Ovary (tissue), 3 donors: ENCODE data around the gene FOLR3.

ENCODE experiments used
- POLR2A ChIP-seq: fragments of 450-650 bp; IDR thresholded peaks from one replicate; pipeline ENCODE4 v1.6.1; 2017; ENCODE audit warnings: antibody characterized with exemption, mild to moderate bottlenecking, moderate library complexity
- TF ChIP-seq, protein P1 (sequence below), 3 donors: fragments of 450-650 bp in 2 of 3; fragments of 200-600 bp in 1 of 3; IDR thresholded peaks; one replicate each; pipeline versions ENCODE4 v1.5.1 to v1.8.0; 2016 to 2022; ENCODE audit warnings: antibody characterized with exemption in 3 of 3, mild to moderate bottlenecking in 1 of 3
- donor health status: DM: no; HTN: no; CAD: no.

DNA sequence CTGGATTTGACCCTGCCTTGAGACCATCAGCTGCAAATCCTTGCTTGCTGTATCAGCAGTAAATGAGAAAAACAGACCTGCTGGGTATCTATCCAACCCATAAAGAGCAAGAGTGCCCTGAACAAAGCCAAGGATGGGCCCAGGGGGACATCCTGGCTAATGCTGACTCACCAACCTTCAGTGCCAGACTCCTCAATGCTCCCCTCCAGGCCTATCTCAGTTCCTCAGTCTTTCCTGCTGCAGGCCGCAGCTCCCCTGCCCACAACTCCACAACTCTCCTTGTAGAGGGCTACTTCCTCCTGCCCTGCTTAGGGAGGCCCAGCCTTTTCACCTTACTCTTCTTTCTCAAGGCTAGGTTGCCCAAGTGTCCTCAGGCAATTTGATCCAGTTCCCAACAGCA, 35.1 kb upstream of the FOLR3 start:
- TF ChIP-seq POLR2A = no peak
- TF ChIP-seq, protein P1, sequence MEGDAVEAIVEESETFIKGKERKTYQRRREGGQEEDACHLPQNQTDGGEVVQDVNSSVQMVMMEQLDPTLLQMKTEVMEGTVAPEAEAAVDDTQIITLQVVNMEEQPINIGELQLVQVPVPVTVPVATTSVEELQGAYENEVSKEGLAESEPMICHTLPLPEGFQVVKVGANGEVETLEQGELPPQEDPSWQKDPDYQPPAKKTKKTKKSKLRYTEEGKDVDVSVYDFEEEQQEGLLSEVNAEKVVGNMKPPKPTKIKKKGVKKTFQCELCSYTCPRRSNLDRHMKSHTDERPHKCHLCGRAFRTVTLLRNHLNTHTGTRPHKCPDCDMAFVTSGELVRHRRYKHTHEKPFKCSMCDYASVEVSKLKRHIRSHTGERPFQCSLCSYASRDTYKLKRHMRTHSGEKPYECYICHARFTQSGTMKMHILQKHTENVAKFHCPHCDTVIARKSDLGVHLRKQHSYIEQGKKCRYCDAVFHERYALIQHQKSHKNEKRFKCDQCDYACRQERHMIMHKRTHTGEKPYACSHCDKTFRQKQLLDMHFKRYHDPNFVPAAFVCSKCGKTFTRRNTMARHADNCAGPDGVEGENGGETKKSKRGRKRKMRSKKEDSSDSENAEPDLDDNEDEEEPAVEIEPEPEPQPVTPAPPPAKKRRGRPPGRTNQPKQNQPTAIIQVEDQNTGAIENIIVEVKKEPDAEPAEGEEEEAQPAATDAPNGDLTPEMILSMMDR (IDR thresholded peaks at IDR 0.05) = no peak
